Ovary (tissue), 9 donors: ENCODE measurements around the gene SHROOM4. TPM values are rescaled to one million over a fixed set of nuclear protein-coding genes. Genes with fewer than 3 reads are reported as not detected.

ENCODE experiments used
- DNase-seq, 5 donors: peaks; one replicate each; pipeline ENCODE4 v3.0.0-alpha.2; 2019 to 2020
- H3K27ac ChIP-seq, 2 donors: fragments of 200-600 bp; one replicate each; pipeline versions ENCODE4 v1.5.1 to v1.8.0; 2019 to 2022
- H3K27me3 ChIP-seq: fragments of 200-600 bp; one replicate; pipeline ENCODE4 v1.8.0; 2022
- H3K36me3 ChIP-seq: fragments of 200-600 bp; sonication (generic); one replicate; pipeline ENCODE4 v1.5.1; 2019
- H3K4me1 ChIP-seq: one replicate; pipeline ENCODE4 v1.8.1; 2013; ENCODE audit warnings: mild to moderate bottlenecking, moderate library complexity; ENCODE audit not compliant: insufficient read depth
- H3K4me3 ChIP-seq: fragments of 200-600 bp; sonication (generic); one replicate; pipeline ENCODE4 v1.5.1; 2017
- H3K9me3 ChIP-seq, 2 donors: fragments of 200-600 bp in 1 of 2; sonication (generic) in 1 of 2; one replicate each; pipeline versions ENCODE4 v1.5.1 to v1.8.1; 2013 to 2019; ENCODE audit warnings: mild to moderate bottlenecking in 1 of 2, moderate library complexity in 1 of 2
- EP300 ChIP-seq: sonication (generic); formaldehyde crosslinking; IDR thresholded peaks from one replicate; pipeline ENCODE4 v1.6.1; 2017; ENCODE audit warnings: antibody characterized with exemption
- POLR2A ChIP-seq: fragments of 450-650 bp; IDR thresholded peaks from one replicate; pipeline ENCODE4 v1.6.1; 2017; ENCODE audit warnings: antibody characterized with exemption, mild to moderate bottlenecking, moderate library complexity
- WGBS, 3 donors: extraction: QIAGEN DNeasy Blood & Tissue Kit in 1 of 3; methylation state at CpG; one replicate each; pipeline versions ENCODE4 v1.1.5 to v1.1.7; 2013 to 2017; 5-methylcytosine and 5-hydroxymethylcytosine counted together
- intact Hi-C, 4 donors: fragments of 100-400 bp; cut with DNase I; formaldehyde crosslinking; loops; one replicate each; pipeline versions ENCODE4 v1.11.0 to v1.15.1; 2022 to 2023
- polyA plus RNA-seq, 2 donors: library from polyadenylated mRNA; stranded (reverse); fragments of 200-250 nt in 1 of 2; fragments of 350-450 nt in 1 of 2; fragmentation: Illumina TruSeq in 1 of 2; extraction: RNeasy Lipid Tissue Mini Kit (QIAGEN cat#74804) in 1 of 2; gene quantifications; one replicate each; pipeline ENCODE4 v1.2.3, GENCODE V29; 2013 to 2014
- total RNA-seq, 7 donors: library from RNA; depleted of rRNA in 2 of 7; stranded (reverse); fragments of >200 nt in 2 of 7; fragmentation: NEBNext Ultra II Directional in 3 of 7; extraction: Animal tissue kit (Norgen Biotek cat#: 25700) in 3 of 7; gene quantifications; one replicate each; pipeline versions ENCODE4 v1.1.0 to v1.2.4, GENCODE V29; 2016 to 2023
- TF ChIP-seq, protein P1 (sequence below), 3 donors: fragments of 450-650 bp in 2 of 3; fragments of 200-600 bp in 1 of 3; IDR thresholded peaks; one replicate each; pipeline versions ENCODE4 v1.5.1 to v1.8.0; 2016 to 2022; ENCODE audit warnings: antibody characterized with exemption in 3 of 3, mild to moderate bottlenecking in 1 of 3
- donor health status: DM: no; HTN: no; CAD: no; lungs with moderate emphysema.
- donor health status: DM: no; HTN: no; CAD: no.
- donor health status: Bipolar disorder and iron deficiency.
- donor health status: DM: yes; HTN: yes; CAD: no.
- donor health status: DM: no; HTN: no; CAD: no.
- donor health status: DM: yes; HTN: yes; CAD: no.

The SHROOM4 gene
- total and polyA plus RNA-seq, 9 donors = 1.7 to 7.2 (median 3.1) TPM

DNA sequence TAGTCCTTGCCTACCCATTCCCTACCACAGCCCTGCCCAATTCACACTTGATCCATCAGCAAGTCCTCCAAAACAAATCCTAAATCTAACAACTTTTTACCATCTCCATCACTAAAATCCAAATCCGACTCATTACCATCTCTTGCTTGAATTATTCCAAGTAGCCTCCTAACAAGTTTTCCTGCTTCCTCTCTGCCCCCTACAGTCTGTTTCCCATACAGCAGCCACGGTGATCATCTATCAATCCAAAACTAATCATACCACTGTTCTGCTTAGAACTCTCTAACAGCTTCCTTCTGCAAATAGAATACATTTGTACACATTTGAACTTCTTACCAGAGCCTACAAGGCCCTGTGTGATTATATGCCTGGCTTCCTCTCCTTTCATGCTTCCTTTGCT is 133.0 kb downstream of the SHROOM4 start:
- no peaks in the 10 kb centered on the region for H3K9me3 ChIP-seq
- no peaks in the 10 kb centered on the region for H3K4me1 ChIP-seq
- H3K36me3 ChIP-seq = no peaks in the 10 kb centered on the region
- DNase-seq = no peak
- no peaks in the 10 kb centered on the region for H3K27me3 ChIP-seq
- TF ChIP-seq POLR2A (no peak), EP300 (no peak)
- TF ChIP-seq, protein P1, sequence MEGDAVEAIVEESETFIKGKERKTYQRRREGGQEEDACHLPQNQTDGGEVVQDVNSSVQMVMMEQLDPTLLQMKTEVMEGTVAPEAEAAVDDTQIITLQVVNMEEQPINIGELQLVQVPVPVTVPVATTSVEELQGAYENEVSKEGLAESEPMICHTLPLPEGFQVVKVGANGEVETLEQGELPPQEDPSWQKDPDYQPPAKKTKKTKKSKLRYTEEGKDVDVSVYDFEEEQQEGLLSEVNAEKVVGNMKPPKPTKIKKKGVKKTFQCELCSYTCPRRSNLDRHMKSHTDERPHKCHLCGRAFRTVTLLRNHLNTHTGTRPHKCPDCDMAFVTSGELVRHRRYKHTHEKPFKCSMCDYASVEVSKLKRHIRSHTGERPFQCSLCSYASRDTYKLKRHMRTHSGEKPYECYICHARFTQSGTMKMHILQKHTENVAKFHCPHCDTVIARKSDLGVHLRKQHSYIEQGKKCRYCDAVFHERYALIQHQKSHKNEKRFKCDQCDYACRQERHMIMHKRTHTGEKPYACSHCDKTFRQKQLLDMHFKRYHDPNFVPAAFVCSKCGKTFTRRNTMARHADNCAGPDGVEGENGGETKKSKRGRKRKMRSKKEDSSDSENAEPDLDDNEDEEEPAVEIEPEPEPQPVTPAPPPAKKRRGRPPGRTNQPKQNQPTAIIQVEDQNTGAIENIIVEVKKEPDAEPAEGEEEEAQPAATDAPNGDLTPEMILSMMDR (IDR thresholded peaks at IDR 0.05) = no peak
- intact Hi-C loops = no loop called here
- no peak overlapping the region for H3K27ac ChIP-seq
- 52 to 61% (median 61%) methylated on average over 2 of the region's 2 CpGs for WGBS, 3 donors
- H3K4me3 ChIP-seq = no peak overlapping the region

DNA sequence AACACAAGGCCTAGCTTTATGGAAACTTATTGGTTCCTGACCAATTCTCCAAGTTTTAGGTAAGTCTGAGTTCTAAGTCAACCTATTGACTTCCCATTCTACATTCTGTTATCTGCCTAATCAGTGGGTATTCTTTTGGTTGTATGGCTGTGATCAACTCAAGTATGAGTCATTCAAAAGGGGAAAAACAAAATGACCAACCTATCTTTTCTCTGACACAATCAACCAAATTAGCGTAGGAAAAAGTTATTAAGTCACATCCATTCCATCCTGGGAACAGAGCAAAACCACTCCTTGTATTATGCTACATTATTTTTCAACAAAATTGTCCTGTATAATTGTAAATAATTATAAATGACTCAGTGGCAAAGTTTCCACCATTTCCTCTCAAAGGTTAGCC is 136.2 kb downstream of the SHROOM4 start:
- no peak overlapping the region for H3K27ac ChIP-seq
- TF ChIP-seq EP300 (no peak), POLR2A (no peak)
- TF ChIP-seq, protein P1 (IDR thresholded peaks at IDR 0.05) = no peak
- intact Hi-C loops = no loop called here
- no peaks in the 10 kb centered on the region for H3K4me1 ChIP-seq
- no peak overlapping the region for H3K4me3 ChIP-seq
- DNase-seq = no peak
- H3K27me3 ChIP-seq = no peaks in the 10 kb centered on the region
- no peaks in the 10 kb centered on the region for H3K9me3 ChIP-seq
- H3K36me3 ChIP-seq = no peaks in the 10 kb centered on the region
- 68 to 78% (median 69%) methylated on average over 1 of the region's 1 CpG for WGBS, 3 donors

DNA sequence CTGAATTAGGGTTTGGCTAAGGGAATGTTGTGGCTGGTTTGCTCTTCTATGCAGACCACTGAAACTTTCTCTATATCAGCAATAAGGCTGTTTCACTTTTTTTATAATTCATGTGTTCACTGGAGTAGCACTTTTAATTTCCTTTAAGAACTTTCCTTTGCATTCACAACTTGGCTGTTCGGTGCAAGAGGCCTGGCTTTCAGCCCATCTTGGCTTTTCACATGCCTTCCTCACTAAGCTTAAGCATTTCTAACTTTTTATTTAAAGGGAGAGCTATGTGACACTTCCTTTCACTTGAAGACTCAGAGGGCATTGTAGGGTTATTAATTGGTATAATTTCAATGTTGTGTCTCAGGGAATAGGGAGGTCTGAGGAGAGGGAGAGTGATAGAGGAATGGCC is 142.3 kb downstream of the SHROOM4 start:
- 13 to 33% (median 22%) methylated on average over 1 of the region's 1 CpG for WGBS, 3 donors
- Histone ChIP-seq H3K36me3 (no peaks in the 10 kb centered on the region), H3K4me1 (no peaks in the 10 kb centered on the region), H3K4me3 (no peak overlapping the region), H3K9me3 (no peaks in the 10 kb centered on the region), H3K27ac (no peak overlapping the region), H3K27me3 (no peaks in the 10 kb centered on the region)
- TF ChIP-seq, protein P1 (IDR thresholded peaks at IDR 0.05) = no peak
- TF ChIP-seq POLR2A (no peak), EP300 (no peak)
- DNase-seq = no peak
- intact Hi-C loops = no loop called here

DNA sequence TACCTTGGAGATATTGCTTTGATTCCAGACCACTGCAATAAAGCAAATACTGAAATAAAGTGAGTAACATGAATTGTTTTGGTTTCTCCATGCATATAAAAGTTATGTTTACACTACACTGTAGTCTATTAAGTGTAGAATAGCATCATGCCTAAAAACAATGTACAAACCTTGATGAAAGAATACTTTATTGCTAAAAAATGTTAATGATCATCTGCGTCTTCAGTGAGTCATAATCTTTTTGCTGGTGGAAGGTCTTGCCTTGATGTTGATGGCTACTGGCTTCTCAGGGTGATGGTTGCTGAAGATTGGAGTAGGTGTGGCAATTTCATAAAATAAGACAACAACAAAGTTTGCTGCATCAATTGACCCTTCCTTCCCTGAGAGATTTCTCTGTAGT is 145.1 kb downstream of the SHROOM4 start:
- no peaks in the 10 kb centered on the region for H3K9me3 ChIP-seq
- 60 to 70% (median 66%) methylated on average over 1 of the region's 1 CpG for WGBS, 3 donors
- intact Hi-C loops = no loop called here

DNA sequence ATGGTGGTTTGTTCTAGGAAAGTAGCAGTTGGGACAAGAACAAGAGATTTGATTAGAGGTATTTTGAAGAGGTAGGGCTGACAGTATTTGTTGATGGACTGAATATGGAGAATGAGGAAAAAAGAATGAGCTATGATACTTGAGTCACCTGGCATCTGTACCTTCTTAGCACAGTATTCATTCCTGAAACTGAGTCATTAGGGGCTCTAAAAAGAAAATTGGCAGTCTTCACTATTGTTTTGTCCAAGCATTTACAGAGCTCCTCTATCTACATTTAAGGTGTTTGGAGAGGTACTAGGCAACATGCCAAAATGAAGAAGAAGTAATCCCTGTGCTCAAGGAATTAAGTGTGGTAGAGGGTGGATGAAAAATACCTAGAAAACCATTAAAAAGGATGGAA is 165.8 kb downstream of the SHROOM4 start:
- intact Hi-C loops = no loop called here
- H3K4me1 ChIP-seq = no peaks in the 10 kb centered on the region
- H3K27me3 ChIP-seq = no peaks in the 10 kb centered on the region
- no peak overlapping the region for H3K4me3 ChIP-seq
- H3K9me3 ChIP-seq = no peaks in the 10 kb centered on the region
- DNase-seq = no peak
- H3K27ac ChIP-seq = no peak overlapping the region
- H3K36me3 ChIP-seq = no peaks in the 10 kb centered on the region
- TF ChIP-seq, protein P1 (IDR thresholded peaks at IDR 0.05) = no peak
- TF ChIP-seq EP300 = no peak
- TF ChIP-seq POLR2A = no peak

More for the DNA sequence above, 145.1 kb downstream of the SHROOM4 start:
- H3K36me3 ChIP-seq = no peaks in the 10 kb centered on the region
- H3K4me3 ChIP-seq = no peak overlapping the region
- no peak for DNase-seq
- TF ChIP-seq POLR2A = no peak
- H3K4me1 ChIP-seq = no peaks in the 10 kb centered on the region
- H3K27ac ChIP-seq = no peak overlapping the region
- H3K27me3 ChIP-seq = no peaks in the 10 kb centered on the region
